Fibroblast of lung (primary cell): Measurements from ENCODE around the gene AMOTL1. TPM values are rescaled to one million over a fixed set of nuclear protein-coding genes. Genes with fewer than 3 reads are reported as not detected.

ENCODE experiments used
- DNase-seq, 2 donors: peaks; one replicate each; pipeline versions ENCODE4 v3.0.0 to v3.0.0-alpha.2; 2010; ENCODE audit warnings: low read depth in 2 of 2
- H2AFZ ChIP-seq: 2 replicates; pipeline ENCODE4 v1.5.1; 2012; ENCODE audit warnings: low read length, control low read depth, inconsistent platforms
- H3K27ac ChIP-seq: 2 replicates; pipeline ENCODE4 v1.5.1; 2011; ENCODE audit warnings: low read length, control low read depth; ENCODE audit not compliant: insufficient read depth
- H3K27me3 ChIP-seq: 2 replicates; pipeline ENCODE4 v1.5.1; 2011; ENCODE audit warnings: mild to moderate bottlenecking, low read length; ENCODE audit not compliant: control insufficient read depth, insufficient read depth
- H3K36me3 ChIP-seq: 2 replicates; pipeline ENCODE4 v1.5.1; 2011; ENCODE audit warnings: low read length; ENCODE audit not compliant: control insufficient read depth, insufficient read depth
- H3K4me1 ChIP-seq: 2 replicates; pipeline ENCODE4 v1.5.1; 2011; ENCODE audit warnings: low read length; ENCODE audit not compliant: control insufficient read depth, insufficient read depth; ENCODE audit errors: extremely low read depth
- H3K4me2 ChIP-seq: 2 replicates; pipeline ENCODE4 v1.5.1; 2011; ENCODE audit warnings: low read length, control low read depth; ENCODE audit not compliant: insufficient read depth; ENCODE audit errors: extremely low read depth
- H3K4me3 ChIP-seq, 4 experiments: fragments of 200-600 bp in 1 of 4; sonication (generic) in 1 of 4; replicated peaks in 1 of 4; 2 replicates each; pipeline ENCODE4 v1.5.1; 2011 to 2016; ENCODE audit warnings: low read length in 4 of 4, low read depth in 3 of 4, mild to moderate bottlenecking in 3 of 4, control low read depth in 2 of 4, inconsistent platforms in 1 of 4, mixed read lengths in 1 of 4; ENCODE audit not compliant: insufficient read depth in 1 of 4; ENCODE audit errors: control extremely low read depth in 1 of 4
- H3K79me2 ChIP-seq: 2 replicates; pipeline ENCODE4 v1.5.1; 2012; ENCODE audit warnings: mild to moderate bottlenecking, low read length, inconsistent platforms; ENCODE audit not compliant: control insufficient read depth, insufficient read depth
- H3K9ac ChIP-seq: 2 replicates; pipeline ENCODE4 v1.5.1; 2011; ENCODE audit warnings: mild to moderate bottlenecking, low read length, control low read depth; ENCODE audit not compliant: insufficient read depth
- H3K9me3 ChIP-seq: 2 replicates; pipeline ENCODE4 v1.5.1; 2012; ENCODE audit warnings: low read depth, low read length; ENCODE audit not compliant: control insufficient read depth, insufficient read depth
- H4K20me1 ChIP-seq: 2 replicates; pipeline ENCODE4 v1.5.1; 2011; ENCODE audit warnings: low read length; ENCODE audit not compliant: control insufficient read depth, insufficient read depth; ENCODE audit errors: extremely low read depth
- EZH2 ChIP-seq: IDR thresholded peaks from 2 replicates; pipeline ENCODE4 v1.5.1; 2012; ENCODE audit warnings: low read length, control low read depth, mild to moderate bottlenecking; ENCODE audit errors: missing control alignments
- polyA plus RNA-seq, 2 donors: library from polyadenylated mRNA; depleted of rRNA in 1 of 2; stranded (reverse) in 1 of 2; unstranded in 1 of 2; fragments of >200 nt; gene quantifications; 2 replicates each; pipeline ENCODE4 v1.2.1, GENCODE V29; 2011 to 2012; ENCODE audit warnings: missing spikeins in 1 of 2
- total RNA-seq: library from RNA; depleted of rRNA; stranded (reverse); fragments of >200 nt; gene quantifications from 2 replicates; pipeline ENCODE4 v1.2.1, GENCODE V29; 2014
- TF ChIP-seq, protein P1 (sequence below), 2 donors: IDR thresholded peaks in 1 of 2; conservative IDR thresholded peaks in 1 of 2; 1 replicate in 1 of 2; 2 replicates in 1 of 2; pipeline ENCODE4 v1.5.1; 2011 to 2012; ENCODE audit warnings: low read length in 2 of 2, control low read depth in 1 of 2, inconsistent platforms in 1 of 2, low read depth in 1 of 2, mild to moderate bottlenecking in 1 of 2

AMOTL1 gene
- total and polyA plus RNA-seq, 2 donors (not counting 1 experiment from before 2014, with no cell fraction given) = 38.0 to 63.7 TPM

DNA sequence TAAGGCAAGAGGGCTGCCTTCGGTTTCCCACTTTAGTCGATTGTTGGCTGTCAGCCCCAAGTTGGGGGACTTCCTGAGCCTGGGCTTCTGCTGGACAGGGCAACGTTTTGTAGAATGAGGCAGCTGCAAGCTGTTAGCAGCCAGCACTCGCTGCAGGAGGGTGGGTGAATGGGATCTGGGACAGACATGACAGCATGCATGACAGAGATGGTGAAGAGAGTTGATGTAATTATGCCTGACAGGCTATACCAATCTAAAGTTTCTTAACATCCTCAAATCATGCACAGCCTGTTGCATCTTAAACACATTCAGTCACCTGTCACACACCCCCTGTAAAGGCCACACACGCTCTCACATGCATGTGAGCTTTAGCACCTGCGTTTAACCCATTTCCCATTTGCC is 156.0 kb downstream of the AMOTL1 start:
- Histone ChIP-seq H2AFZ (peak overlapping the region; percentile 13), H3K4me1 (peaks cover 39% of the 10 kb centered on the region), H4K20me1 (no peaks in the 10 kb centered on the region), H3K9ac (no peak overlapping the region), H3K4me3 (no peak overlapping the region), H3K79me2 (no peaks in the 10 kb centered on the region), H3K27me3 (no peaks in the 10 kb centered on the region), H3K36me3 (no peaks in the 10 kb centered on the region), H3K9me3 (no peaks in the 10 kb centered on the region), H3K27ac (peak overlapping the region; percentile 48), H3K4me2 (peak overlapping the region; percentile 38)
- TF ChIP-seq, protein P1, sequence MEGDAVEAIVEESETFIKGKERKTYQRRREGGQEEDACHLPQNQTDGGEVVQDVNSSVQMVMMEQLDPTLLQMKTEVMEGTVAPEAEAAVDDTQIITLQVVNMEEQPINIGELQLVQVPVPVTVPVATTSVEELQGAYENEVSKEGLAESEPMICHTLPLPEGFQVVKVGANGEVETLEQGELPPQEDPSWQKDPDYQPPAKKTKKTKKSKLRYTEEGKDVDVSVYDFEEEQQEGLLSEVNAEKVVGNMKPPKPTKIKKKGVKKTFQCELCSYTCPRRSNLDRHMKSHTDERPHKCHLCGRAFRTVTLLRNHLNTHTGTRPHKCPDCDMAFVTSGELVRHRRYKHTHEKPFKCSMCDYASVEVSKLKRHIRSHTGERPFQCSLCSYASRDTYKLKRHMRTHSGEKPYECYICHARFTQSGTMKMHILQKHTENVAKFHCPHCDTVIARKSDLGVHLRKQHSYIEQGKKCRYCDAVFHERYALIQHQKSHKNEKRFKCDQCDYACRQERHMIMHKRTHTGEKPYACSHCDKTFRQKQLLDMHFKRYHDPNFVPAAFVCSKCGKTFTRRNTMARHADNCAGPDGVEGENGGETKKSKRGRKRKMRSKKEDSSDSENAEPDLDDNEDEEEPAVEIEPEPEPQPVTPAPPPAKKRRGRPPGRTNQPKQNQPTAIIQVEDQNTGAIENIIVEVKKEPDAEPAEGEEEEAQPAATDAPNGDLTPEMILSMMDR (conservative IDR thresholded peaks at IDR 0.05 in 1 of 2, IDR thresholded peaks at IDR 0.05 in 1 of 2; ENCODE audit: low read depth in 1 of 2, low read length in 2 of 2) = no peak
- no peak for TF ChIP-seq EZH2
- peak in 1 of 2 donors; percentile 28 for DNase-seq

DNA sequence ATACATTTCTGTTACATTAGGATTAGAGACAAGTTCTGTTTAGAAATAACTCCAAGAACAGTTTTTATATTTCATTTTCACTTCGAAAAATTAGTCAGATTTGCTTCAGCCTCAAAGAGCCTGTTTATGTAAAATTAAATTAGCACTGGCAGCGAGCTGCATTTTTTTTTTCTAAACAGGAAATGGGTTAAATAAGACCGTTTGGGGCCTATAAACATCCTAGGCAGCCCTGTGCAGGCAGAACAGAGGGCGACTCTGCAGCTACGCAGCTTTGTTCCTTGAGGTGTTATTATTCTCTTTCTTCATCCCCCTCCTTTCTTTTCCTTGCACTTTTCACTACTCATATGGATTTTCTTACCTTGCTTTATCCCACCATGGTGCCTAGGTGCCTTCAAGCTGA is 156.5 kb downstream of the AMOTL1 start:
- Histone ChIP-seq H3K27ac (peak overlapping the region; percentile 48), H3K27me3 (no peaks in the 10 kb centered on the region), H3K4me1 (peaks cover 39% of the 10 kb centered on the region), H4K20me1 (no peaks in the 10 kb centered on the region), H3K4me2 (no peak overlapping the region), H2AFZ (peak overlapping the region; percentile 7), H3K4me3 (no peak overlapping the region), H3K9ac (no peak overlapping the region), H3K9me3 (no peaks in the 10 kb centered on the region), H3K36me3 (no peaks in the 10 kb centered on the region), H3K79me2 (no peaks in the 10 kb centered on the region)
- TF ChIP-seq EZH2 = no peak
- TF ChIP-seq, protein P1 (conservative IDR thresholded peaks at IDR 0.05 in 1 of 2, IDR thresholded peaks at IDR 0.05 in 1 of 2; ENCODE audit: low read depth in 1 of 2, low read length in 2 of 2) = no peak
- DNase-seq = peak in 1 of 2 donors; percentile 42

DNA sequence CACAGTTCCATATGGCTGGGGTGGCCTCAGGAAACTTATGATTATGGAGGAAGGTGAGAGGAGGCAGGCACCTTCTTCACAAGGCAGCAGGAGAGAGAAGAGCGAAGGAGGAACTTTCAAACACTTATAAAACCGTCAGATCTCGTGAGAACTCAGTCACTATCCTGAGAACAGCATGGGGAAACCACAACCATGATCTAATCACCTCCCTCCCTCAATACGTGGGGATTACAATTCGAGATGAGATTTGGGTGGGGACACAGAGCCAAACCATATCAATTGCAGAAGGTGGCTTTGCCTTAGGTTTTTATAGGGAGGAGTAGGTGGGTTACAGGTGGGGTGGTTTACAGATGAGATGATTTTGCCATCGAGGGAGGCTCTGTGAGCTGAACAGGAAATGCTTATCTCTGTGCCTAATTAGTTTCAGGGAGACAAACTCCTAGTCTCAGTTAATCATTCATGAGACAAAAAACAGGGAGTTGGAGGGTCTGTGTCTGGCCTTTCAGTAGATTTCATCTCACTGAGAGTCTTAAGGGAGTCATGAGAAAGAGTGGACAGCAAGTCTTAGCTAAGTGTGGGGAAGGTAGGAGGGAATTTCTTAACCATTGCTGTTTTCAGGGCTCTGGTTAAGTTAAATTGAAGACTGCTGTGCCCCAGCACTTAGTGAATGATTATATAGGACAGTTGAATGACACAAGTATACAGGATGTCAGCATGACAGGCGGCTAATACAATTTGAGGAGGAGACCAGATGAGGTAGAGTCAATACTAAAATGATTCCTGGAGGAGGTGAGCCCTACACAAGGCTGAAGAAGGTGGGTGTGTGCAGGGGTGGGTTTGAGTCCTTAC is 157.5 kb downstream of the AMOTL1 start:
- H3K79me2 ChIP-seq = no peaks in the 10 kb centered on the region
- H3K4me1 ChIP-seq = peaks cover 39% of the 10 kb centered on the region
- no peak for TF ChIP-seq EZH2
- TF ChIP-seq, protein P1 (conservative IDR thresholded peaks at IDR 0.05 in 1 of 2, IDR thresholded peaks at IDR 0.05 in 1 of 2; ENCODE audit: low read depth in 1 of 2, low read length in 2 of 2) = no peak
- H3K4me3 ChIP-seq = no peak overlapping the region
- no peak overlapping the region for H3K9ac ChIP-seq
- H4K20me1 ChIP-seq = no peaks in the 10 kb centered on the region
- H3K27me3 ChIP-seq = no peaks in the 10 kb centered on the region
- no peak for DNase-seq
- H3K4me2 ChIP-seq = no peak overlapping the region
- no peaks in the 10 kb centered on the region for H3K9me3 ChIP-seq
- H3K36me3 ChIP-seq = no peaks in the 10 kb centered on the region
- H2AFZ ChIP-seq = no peak overlapping the region
- H3K27ac ChIP-seq = peak overlapping the region; percentile 94
